IMR-90 (cell line): ENCODE data around the gene SPATS2L. TPM values are rescaled to one million over a fixed set of nuclear protein-coding genes. Genes with fewer than 3 reads are reported as not detected.

ENCODE experiments used
- ATAC-seq: fragments of 200-7000 bp; cut with Tn5 transposase; 2 replicates; pipeline ENCODE4 v1.9.1; 2020; ENCODE audit warnings: low read depth, mild to moderate bottlenecking, moderate library complexity
- BruUV-seq: library from RNA; stranded (reverse); fragments of 400-500 nt; replicated peaks from 2 replicates; lab custom pipeline; 2021; lab: Mats Ljungman, UMichigan
- CTCF ChIA-PET: fragments of 300-600 bp; formaldehyde crosslinking; extraction: SDS; loops from one replicate; lab custom pipeline; 2021; ENCODE audit warnings: antibody characterized with exemption; lab: Yijun Ruan, JAX
- POLR2A ChIA-PET: fragments of 300-600 bp; sonication (Branson Sonifier 250); formaldehyde crosslinking; loops from one replicate; lab custom pipeline; 2022; ENCODE audit warnings: antibody characterized with exemption; ENCODE audit not compliant: unreplicated experiment; lab: Charles Lee
- DNase-seq: peaks from one replicate; pipeline ENCODE4 v3.0.0; 2013
- H2AFZ ChIP-seq: replicated peaks from 2 replicates; pipeline ENCODE3; 2013; ENCODE audit warnings: low read length, mild to moderate bottlenecking; ENCODE audit not compliant: poor library complexity
- H2AK5ac ChIP-seq: 2 replicates; pipeline ENCODE4 v1.6.1; 2013; ENCODE audit warnings: low read depth, low read length, inconsistent platforms
- H2AK9ac ChIP-seq: replicated peaks from 2 replicates; pipeline ENCODE3; 2013; ENCODE audit warnings: mild to moderate bottlenecking, low read depth, low read length, moderate library complexity; ENCODE audit not compliant: poor library complexity
- H2BK120ac ChIP-seq: 2 replicates; pipeline ENCODE4 v1.6.1; 2013; ENCODE audit warnings: low read depth, low read length, inconsistent platforms
- H2BK15ac ChIP-seq: 3 replicates; pipeline ENCODE4 v1.6.1; 2013; ENCODE audit warnings: low read depth, low read length, inconsistent platforms
- H2BK20ac ChIP-seq: 2 replicates; pipeline ENCODE4 v1.6.1; 2013; ENCODE audit warnings: low read depth, mild to moderate bottlenecking, inconsistent platforms, low read length, moderate library complexity
- H2BK5ac ChIP-seq: 2 replicates; pipeline ENCODE4 v1.6.1; 2013; ENCODE audit warnings: mild to moderate bottlenecking, low read depth, low read length, inconsistent platforms; ENCODE audit not compliant: poor library complexity, severe bottlenecking
- H3K14ac ChIP-seq: replicated peaks from 2 replicates; pipeline ENCODE4 v1.6.1; 2013; ENCODE audit warnings: low read depth, low read length, inconsistent platforms
- H3K18ac ChIP-seq: 2 replicates; pipeline ENCODE4 v1.6.1; 2013; ENCODE audit warnings: low read depth, low read length, control low read depth
- H3K23ac ChIP-seq: 2 replicates; pipeline ENCODE4 v1.6.1; 2013; ENCODE audit warnings: low read depth, low read length, inconsistent platforms
- H3K27ac ChIP-seq: 2 replicates; pipeline ENCODE4 v1.5.1; 2013; ENCODE audit warnings: mild to moderate bottlenecking, control low read depth, low read length; ENCODE audit not compliant: insufficient read depth
- H3K27me3 ChIP-seq: 2 replicates; pipeline ENCODE4 v1.6.1; 2013; ENCODE audit warnings: low read length; ENCODE audit not compliant: control insufficient read depth, insufficient read depth
- H3K36me3 ChIP-seq: 2 replicates; pipeline ENCODE4 v1.6.1; 2013; ENCODE audit warnings: low read length, mixed read lengths; ENCODE audit not compliant: control insufficient read depth, insufficient read depth
- H3K4ac ChIP-seq: 2 replicates; pipeline ENCODE4 v1.6.1; 2013; ENCODE audit warnings: low read depth, low read length, inconsistent platforms
- H3K4me1 ChIP-seq: 2 replicates; pipeline ENCODE4 v1.6.1; 2013; ENCODE audit warnings: low read length, mixed read lengths; ENCODE audit not compliant: control insufficient read depth, insufficient read depth
- H3K4me2 ChIP-seq: 2 replicates; pipeline ENCODE4 v1.6.1; 2013; ENCODE audit warnings: low read depth, mild to moderate bottlenecking, control low read depth, low read length, moderate library complexity
- H3K4me3 ChIP-seq: 2 replicates; pipeline ENCODE4 v1.5.1; 2013; ENCODE audit warnings: low read depth, mild to moderate bottlenecking, control low read depth, low read length, moderate library complexity; ENCODE audit not compliant: insufficient read depth
- H3K56ac ChIP-seq: 2 replicates; pipeline ENCODE4 v1.6.1; 2013; ENCODE audit warnings: low read length, inconsistent platforms; ENCODE audit not compliant: insufficient read depth; ENCODE audit errors: extremely low read depth
- H3K79me1 ChIP-seq, 2 experiments: 2 replicates each; pipeline ENCODE4 v1.6.1; 2013; ENCODE audit warnings: low read length in 2 of 2, inconsistent platforms in 1 of 2, low read depth in 1 of 2
- H3K9ac ChIP-seq: 2 replicates; pipeline ENCODE4 v1.6.1; 2013; ENCODE audit warnings: low read depth, low read length, control low read depth
- H3K9me1 ChIP-seq: 2 replicates; pipeline ENCODE4 v1.6.1; 2013; ENCODE audit warnings: low read length, inconsistent platforms; ENCODE audit not compliant: insufficient read depth
- H3K9me3 ChIP-seq: 2 replicates; pipeline ENCODE4 v1.6.1; 2013; ENCODE audit warnings: low read length; ENCODE audit not compliant: control insufficient read depth, insufficient read depth
- H4K20me1 ChIP-seq: 2 replicates; pipeline ENCODE4 v1.6.1; 2013; ENCODE audit warnings: low read length, inconsistent platforms; ENCODE audit not compliant: insufficient read depth
- H4K5ac ChIP-seq: 2 replicates; pipeline ENCODE4 v1.6.1; 2013; ENCODE audit warnings: mild to moderate bottlenecking, low read depth, low read length, control low read depth
- H4K8ac ChIP-seq, 2 experiments: 2 replicates each; pipeline ENCODE4 v1.6.1; 2013; ENCODE audit warnings: low read depth in 2 of 2, low read length in 2 of 2, control low read depth in 1 of 2, inconsistent platforms in 1 of 2
- H4K91ac ChIP-seq: 2 replicates; pipeline ENCODE4 v1.6.1; 2013; ENCODE audit warnings: low read depth, low read length, inconsistent platforms; ENCODE audit not compliant: insufficient read depth
- BHLHE40 ChIP-seq: fragments of 150-350 bp; IDR thresholded peaks from 2 replicates; pipeline ENCODE4 v1.6.1; 2016; ENCODE audit warnings: mild to moderate bottlenecking, low read depth, low read length
- MAFK ChIP-seq: IDR thresholded peaks from 2 replicates; pipeline ENCODE4 v1.6.1; 2012; ENCODE audit warnings: low read depth, low read length, improper control_type of control experiment
- WGBS, 2 experiments: methylation state at CpG; one replicate each; pipeline versions ENCODE4 v1.1.5 to v1.1.7; 2013; ENCODE audit warnings: missing lambda C conversion rate in 2 of 2; ENCODE audit not compliant: insufficient read length in 1 of 2; ENCODE audit errors: extremely low coverage in 2 of 2; 5-methylcytosine and 5-hydroxymethylcytosine counted together
- dilution Hi-C: fragments of 300-500 bp; cut with HindIII; formaldehyde crosslinking; loops from one replicate; pipeline ENCODE4 v1.14.3; 2018; ENCODE audit warnings: low sequenced_read_pairs; ENCODE audit not compliant: unreplicated experiment
- in situ Hi-C: fragments of 300-500 bp; cut with MboI; formaldehyde crosslinking; loops from 3 replicates; pipeline ENCODE4 v1.14.3; 2019; ENCODE audit warnings: low sequenced_read_pairs, inconsistent platforms, mixed read lengths
- intact Hi-C: fragments of 100-400 bp; cut with micrococcal nuclease; formaldehyde crosslinking; loops from 2 replicates; pipeline ENCODE4 v1.10.0; 2022
- polyA plus RNA-seq, 3 experiments: library from polyadenylated mRNA; depleted of rRNA; stranded (reverse); fragments of >200 nt; gene quantifications; 2 replicates each; pipeline ENCODE4 v1.2.3, GENCODE V29; 2012; ENCODE audit warnings: low replicate concordance in 1 of 3
- total RNA-seq: library from RNA; depleted of rRNA; stranded (reverse); fragments of >200 nt; gene quantifications from 2 replicates; pipeline ENCODE4 v1.2.3, GENCODE V29; 2012

The SPATS2L gene
- total and polyA plus RNA-seq, 2 of the 4 experiments (the other 2 are of a cell fraction) = 118 to 155 TPM

DNA sequence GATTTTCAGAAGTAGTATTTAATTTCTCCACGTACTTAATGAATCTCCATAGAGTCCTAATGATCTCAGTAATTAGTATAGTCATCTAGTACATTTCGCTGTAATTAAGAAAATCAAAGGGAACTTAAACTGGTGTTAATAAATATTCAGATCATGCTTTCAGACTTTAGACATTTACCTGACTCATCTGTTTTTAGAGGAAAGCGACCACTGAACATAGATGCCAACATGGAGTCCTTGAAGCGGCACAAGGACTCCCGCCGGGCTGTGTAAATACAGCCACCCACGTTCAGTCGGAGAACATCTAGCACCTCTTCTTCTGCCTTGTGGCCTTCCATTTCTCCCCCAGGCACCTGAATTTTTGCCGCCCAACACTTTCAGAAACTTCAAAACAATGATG, 200.2 kb downstream of the SPATS2L start:
- Histone ChIP-seq H4K20me1 (no peaks in the 10 kb centered on the region; the same call in 1 of the 2 replicates), H3K9me1 (peaks cover 6% of the 10 kb centered on the region), H3K4me3 (no peak overlapping the region), H4K91ac (no peak overlapping the region), H3K27me3 (no peaks in the 10 kb centered on the region), H3K9me3 (no peaks in the 10 kb centered on the region), H3K14ac (no peak overlapping the region), H2AK5ac (no peak overlapping the region), H3K79me1 (peaks cover 14 to 16% of the 10 kb centered on the region in 2 experiments), H3K18ac (no peak overlapping the region), H2BK20ac (no peak overlapping the region), H2BK120ac (no peak overlapping the region), H3K36me3 (peaks cover 6% of the 10 kb centered on the region), H3K4ac (no peak overlapping the region), H3K9ac (no peak overlapping the region), H3K56ac (no peak overlapping the region), H3K27ac (no peak overlapping the region), H2AK9ac (no peak overlapping the region), H3K23ac (no peak overlapping the region), H4K5ac (no peak overlapping the region), H3K4me1 (0 out of 2 replicates have a peak, but pooled peaks cover 2% of the 10 kb centered on the region), H3K4me2 (no peak overlapping the region), H2BK5ac (no peak overlapping the region), H2AFZ (no peak overlapping the region), H2BK15ac (no peak overlapping the region), H4K8ac (no peak overlapping the region)
- TF ChIP-seq MAFK (0 out of 2 replicates have a peak, but pooled peaks have one; percentile 7), BHLHE40 (no peak)
- dilution Hi-C loops (no loop called here), in situ Hi-C loops (no loop called here), intact Hi-C loops (no loop called here)
- ATAC-seq (no peak), DNase-seq (no peak)
- no TSS peak for BruUV-seq
- POLR2A ChIA-PET = no interaction called here
- WGBS, 2 experiments = 82% methylated on average over 5 of the region's 9 CpGs; no CpG with 5 or more reads in 1 of the 2 experiments
- CTCF ChIA-PET = interaction anchor here (0.6 kb wide), 1 partner anchor 33 kb away, joined by 3 read pairs; no protein-coding TSS in a partner anchor
